Esophagus muscularis mucosa (tissue), 4 donors: ENCODE data around the gene NOX5.

Experiments used
- CTCF ChIP-seq, 3 experiments: fragments of 200-600 bp in 2 of 3; fragments of 450-650 bp in 1 of 3; sonication (generic) in 2 of 3; IDR thresholded peaks; one replicate each; pipeline ENCODE4 v1.5.1; 2017 to 2019; ENCODE audit warnings: antibody characterized with exemption in 3 of 3, mild to moderate bottlenecking in 2 of 3, moderate library complexity in 1 of 3
- EP300 ChIP-seq: sonication (generic); formaldehyde crosslinking; IDR thresholded peaks from one replicate; pipeline ENCODE4 v1.6.1; 2017; ENCODE audit warnings: antibody characterized with exemption
- POLR2A ChIP-seq: fragments of 450-650 bp; IDR thresholded peaks from one replicate; pipeline ENCODE4 v1.6.1; 2017; ENCODE audit warnings: antibody characterized with exemption, moderate library complexity, mild to moderate bottlenecking, low read depth

GRCh38 chr15:68993276-68993675, 21.2 kb upstream of the NOX5 start:
- TF ChIP-seq EP300 (no peak), CTCF (IDR thresholded peaks at IDR 0.05) (no peak), POLR2A (no peak)
